GM12873 (cell line): ENCODE data around the gene TRPM8.

Experiments used
- TF ChIP-seq, protein P1 (sequence below): IDR thresholded peaks from 2 replicates; pipeline ENCODE4 v1.5.1; 2012; ENCODE audit warnings: low read depth, mild to moderate bottlenecking, moderate library complexity, low read length, control low read depth; ENCODE audit not compliant: insufficient read depth; ENCODE audit errors: missing control alignments

TRPM8 gene

GRCh38 chr2:234014427-234014826 is 97.3 kb downstream of the TRPM8 start:
- TF ChIP-seq, protein P1, sequence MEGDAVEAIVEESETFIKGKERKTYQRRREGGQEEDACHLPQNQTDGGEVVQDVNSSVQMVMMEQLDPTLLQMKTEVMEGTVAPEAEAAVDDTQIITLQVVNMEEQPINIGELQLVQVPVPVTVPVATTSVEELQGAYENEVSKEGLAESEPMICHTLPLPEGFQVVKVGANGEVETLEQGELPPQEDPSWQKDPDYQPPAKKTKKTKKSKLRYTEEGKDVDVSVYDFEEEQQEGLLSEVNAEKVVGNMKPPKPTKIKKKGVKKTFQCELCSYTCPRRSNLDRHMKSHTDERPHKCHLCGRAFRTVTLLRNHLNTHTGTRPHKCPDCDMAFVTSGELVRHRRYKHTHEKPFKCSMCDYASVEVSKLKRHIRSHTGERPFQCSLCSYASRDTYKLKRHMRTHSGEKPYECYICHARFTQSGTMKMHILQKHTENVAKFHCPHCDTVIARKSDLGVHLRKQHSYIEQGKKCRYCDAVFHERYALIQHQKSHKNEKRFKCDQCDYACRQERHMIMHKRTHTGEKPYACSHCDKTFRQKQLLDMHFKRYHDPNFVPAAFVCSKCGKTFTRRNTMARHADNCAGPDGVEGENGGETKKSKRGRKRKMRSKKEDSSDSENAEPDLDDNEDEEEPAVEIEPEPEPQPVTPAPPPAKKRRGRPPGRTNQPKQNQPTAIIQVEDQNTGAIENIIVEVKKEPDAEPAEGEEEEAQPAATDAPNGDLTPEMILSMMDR, result no peak

DNA sequence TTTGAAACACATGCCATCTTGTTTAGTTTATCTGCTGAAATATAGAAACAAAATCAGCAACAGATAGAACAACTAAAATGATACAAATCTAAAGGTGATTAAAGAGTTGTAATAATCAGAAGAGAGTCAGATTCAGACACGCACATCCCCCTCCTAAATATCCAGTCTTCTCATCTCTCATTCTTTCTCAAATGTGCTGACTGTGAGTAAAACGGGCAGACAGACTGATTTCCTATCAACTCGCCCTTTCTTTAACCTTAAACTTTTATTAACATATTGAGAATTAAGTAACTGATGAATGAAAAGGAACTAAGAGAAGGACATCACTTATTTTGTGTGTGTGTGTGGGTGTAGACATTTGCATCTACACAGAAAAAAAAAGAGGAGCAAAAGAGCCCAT is 98.7 kb downstream of the TRPM8 start:
- TF ChIP-seq, protein P1, result no peak

DNA sequence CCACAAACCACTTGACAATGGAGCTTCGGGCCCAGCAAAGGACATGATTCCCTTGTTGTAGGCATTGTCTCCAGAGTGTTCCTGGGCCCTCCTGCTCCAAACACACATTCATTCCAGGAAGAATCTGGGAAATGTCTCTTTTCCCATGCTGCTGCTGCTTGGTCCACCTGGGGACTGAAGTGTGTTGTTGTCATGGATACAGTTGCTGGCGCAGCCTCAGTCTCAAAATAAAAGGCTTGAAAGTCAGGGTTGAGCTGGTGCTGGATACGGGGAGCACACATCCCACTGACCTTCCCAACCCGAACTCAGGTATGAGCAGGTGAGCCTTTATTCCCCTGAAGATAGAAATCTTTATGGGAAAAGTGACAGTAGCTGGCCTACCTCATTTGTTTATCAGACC is 102.7 kb downstream of the TRPM8 start:
- TF ChIP-seq, protein P1, result no peak

GRCh38 chr2:234020332-234020731 is 103.2 kb downstream of the TRPM8 start:
- TF ChIP-seq, protein P1, result no peak

DNA sequence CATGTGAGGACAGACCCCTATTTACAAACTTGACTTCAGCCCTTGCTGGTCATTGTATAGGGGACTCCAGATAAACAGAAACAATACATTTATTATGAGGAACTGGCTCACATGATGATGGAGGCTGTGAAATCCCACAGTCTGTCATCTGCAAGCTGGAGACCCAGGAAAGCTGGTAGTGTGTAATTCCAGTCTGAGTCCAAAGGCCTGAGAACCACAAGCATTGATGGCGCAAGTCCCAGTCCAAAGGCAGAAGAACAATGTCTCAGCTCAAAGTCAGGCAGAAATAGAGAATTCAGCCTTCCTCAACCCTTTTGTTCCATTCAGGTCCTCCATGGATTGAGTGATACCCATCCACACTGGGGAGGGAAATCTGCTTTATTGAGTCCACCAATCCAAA is 105.3 kb downstream of the TRPM8 start:
- TF ChIP-seq, protein P1, result no peak

- TF ChIP-seq, protein P1, result no peak
These were observed 107.1 kb downstream of the TRPM8 start for GRCh38 chr2:234024304-234024703.

DNA sequence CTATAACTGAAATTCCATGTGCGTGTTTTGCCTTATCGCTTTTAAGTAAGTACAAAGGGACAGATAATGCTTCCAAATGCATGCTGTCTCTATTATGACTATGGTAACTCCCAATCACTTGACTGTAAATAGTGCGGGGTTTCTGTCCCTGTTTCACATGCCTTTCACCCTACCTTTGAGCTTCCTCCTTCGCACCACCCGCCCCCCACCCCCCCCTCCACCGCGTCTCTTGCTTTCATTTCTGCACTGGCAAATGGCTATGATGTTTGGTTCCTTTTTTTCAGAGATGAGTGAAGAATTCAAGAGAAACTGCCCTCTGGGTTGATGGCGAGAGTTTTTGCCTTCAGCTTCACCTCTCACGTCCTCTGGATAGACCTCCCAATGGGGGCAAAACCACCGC is 108.3 kb downstream of the TRPM8 start:
- TF ChIP-seq, protein P1, result no peak
